Astrocyte of the cerebellum (primary cell): ENCODE data around the gene BLZF1.
"Not testable (repeated sequence)": the region's sequence is repeated elsewhere in the genome, so short reads cannot be mapped to it uniquely, and the experiment has no call there.

Experiments used
- DNase-seq: peaks from one replicate; pipeline ENCODE4 v3.0.0-alpha.2; 2011; ENCODE audit warnings: low read depth
- H3K4me3 ChIP-seq: 2 replicates; pipeline ENCODE4 v1.5.1; 2011; ENCODE audit warnings: mild to moderate bottlenecking, low read depth, low read length, moderate library complexity
- in situ Hi-C: cut with HindIII; loops from 2 replicates; pipeline ENCODE4 v1.10.0; 2017; ENCODE audit warnings: low sequenced_read_pairs
- TF ChIP-seq, protein P1 (sequence below): IDR thresholded peaks from 2 replicates; pipeline ENCODE4 v1.5.1; 2012; ENCODE audit warnings: low read length, low read depth, moderate library complexity, mild to moderate bottlenecking; ENCODE audit errors: missing control alignments

The BLZF1 gene

GRCh38 chr1:169339773-169340172 lies 28.2 kb upstream of the BLZF1 start:
- in situ Hi-C loops = loop anchor here (25.0 kb wide), 1 partner anchor 727 kb away; no protein-coding TSS in a partner anchor
- TF ChIP-seq, protein P1, sequence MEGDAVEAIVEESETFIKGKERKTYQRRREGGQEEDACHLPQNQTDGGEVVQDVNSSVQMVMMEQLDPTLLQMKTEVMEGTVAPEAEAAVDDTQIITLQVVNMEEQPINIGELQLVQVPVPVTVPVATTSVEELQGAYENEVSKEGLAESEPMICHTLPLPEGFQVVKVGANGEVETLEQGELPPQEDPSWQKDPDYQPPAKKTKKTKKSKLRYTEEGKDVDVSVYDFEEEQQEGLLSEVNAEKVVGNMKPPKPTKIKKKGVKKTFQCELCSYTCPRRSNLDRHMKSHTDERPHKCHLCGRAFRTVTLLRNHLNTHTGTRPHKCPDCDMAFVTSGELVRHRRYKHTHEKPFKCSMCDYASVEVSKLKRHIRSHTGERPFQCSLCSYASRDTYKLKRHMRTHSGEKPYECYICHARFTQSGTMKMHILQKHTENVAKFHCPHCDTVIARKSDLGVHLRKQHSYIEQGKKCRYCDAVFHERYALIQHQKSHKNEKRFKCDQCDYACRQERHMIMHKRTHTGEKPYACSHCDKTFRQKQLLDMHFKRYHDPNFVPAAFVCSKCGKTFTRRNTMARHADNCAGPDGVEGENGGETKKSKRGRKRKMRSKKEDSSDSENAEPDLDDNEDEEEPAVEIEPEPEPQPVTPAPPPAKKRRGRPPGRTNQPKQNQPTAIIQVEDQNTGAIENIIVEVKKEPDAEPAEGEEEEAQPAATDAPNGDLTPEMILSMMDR = no peak
- DNase-seq = no peak
- no peak overlapping the region for H3K4me3 ChIP-seq

- no peak for DNase-seq
- H3K4me3 ChIP-seq = no peak overlapping the region
- TF ChIP-seq, protein P1 = no peak
- in situ Hi-C loops = loop anchor here (25.0 kb wide), 1 partner anchor 729 kb away; no protein-coding TSS in a partner anchor
These were observed 27.1 kb upstream of the BLZF1 start for GRCh38 chr1:169340882-169341281.

- in situ Hi-C loops = loop anchor here (25.0 kb wide), 1 partner anchor 730 kb away; no protein-coding TSS in a partner anchor
- DNase-seq, H3K4me3 ChIP-seq: not testable (repeated sequence)
These were observed 25.9 kb upstream of the BLZF1 start for GRCh38 chr1:169342096-169342495.

- in situ Hi-C loops = loop anchor here (25.0 kb wide), 1 partner anchor 733 kb away; no protein-coding TSS in a partner anchor
- H3K4me3 ChIP-seq = no peak overlapping the region
- TF ChIP-seq, protein P1 = no peak
- DNase-seq = no peak
These were observed 22.5 kb upstream of the BLZF1 start for GRCh38 chr1:169345511-169345910.

- H3K4me3 ChIP-seq = no peak overlapping the region
- in situ Hi-C loops = loop anchor here (25.0 kb wide), 1 partner anchor 734 kb away; no protein-coding TSS in a partner anchor
- TF ChIP-seq, protein P1 = no peak
- DNase-seq = no peak
These were observed 21.9 kb upstream of the BLZF1 start for GRCh38 chr1:169346036-169346589.

DNA sequence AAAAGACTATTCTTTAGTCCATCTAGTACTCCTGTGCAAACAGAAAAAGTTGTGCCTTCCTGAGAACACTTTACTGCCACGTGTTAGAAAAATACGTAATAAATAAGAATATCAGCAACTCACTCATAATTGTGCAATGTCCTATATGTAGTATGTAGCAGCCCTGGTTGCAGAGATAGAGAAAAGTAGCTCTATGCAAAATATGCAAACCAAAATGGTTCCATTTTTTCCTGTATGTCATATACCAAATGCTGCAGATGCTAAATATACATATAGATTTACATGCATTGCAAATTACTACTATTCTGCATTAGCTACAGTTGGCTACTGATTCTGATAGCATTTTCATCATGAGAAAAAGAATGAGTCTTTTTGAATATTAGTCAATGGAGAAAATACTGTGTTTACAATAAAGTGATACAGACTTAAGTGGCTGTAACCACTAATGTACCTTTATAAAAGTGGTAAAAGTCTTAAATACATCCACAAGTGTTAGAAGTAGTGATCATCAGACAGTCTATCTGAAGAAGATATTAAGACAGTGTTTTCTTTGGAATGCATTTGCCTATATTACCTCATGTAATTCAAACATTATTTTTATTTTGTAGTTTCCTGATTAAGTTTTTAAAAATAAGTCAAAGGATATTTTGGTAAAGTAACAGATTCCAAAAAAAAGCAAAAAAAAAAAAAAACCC lies 20.2 kb upstream of the BLZF1 start:
- H3K4me3 ChIP-seq = no peak overlapping the region
- DNase-seq = no peak
- TF ChIP-seq, protein P1 = no peak
- in situ Hi-C loops = loop anchor here (25.0 kb wide), 1 partner anchor 736 kb away; no protein-coding TSS in a partner anchor

- in situ Hi-C loops = loop anchor here (25.0 kb wide), 1 partner anchor 736 kb away; no protein-coding TSS in a partner anchor
- peak; percentile 52 for DNase-seq
- no peak overlapping the region for H3K4me3 ChIP-seq
- TF ChIP-seq, protein P1 = peak; percentile 49
These were observed 19.5 kb upstream of the BLZF1 start for GRCh38 chr1:169348383-169349036.
